Dendritic cell treated with granulocyte-macrophage colony-stimulating factor and Interleukin-4, amounts not matched to agents 40 ng/mL and 50 ng/mL, for 4 days (primary cell): ENCODE measurements around the gene MGMT.

Source experiments
- H3K27ac Mint-ChIP-seq: one replicate; pipeline ENCODE4 v1.8.0; 2022; ENCODE audit warnings: mild to moderate bottlenecking, mixed read lengths
- H3K27me3 Mint-ChIP-seq: one replicate; pipeline ENCODE4 v1.8.0; 2022; ENCODE audit warnings: mild to moderate bottlenecking, mixed read lengths
- H3K36me3 Mint-ChIP-seq: one replicate; pipeline ENCODE4 v1.8.0; 2022; ENCODE audit warnings: low read depth, mixed read lengths
- H3K4me1 Mint-ChIP-seq: one replicate; pipeline ENCODE4 v1.8.0; 2022; ENCODE audit warnings: low read depth, mixed read lengths
- H3K4me3 Mint-ChIP-seq: one replicate; pipeline ENCODE4 v1.8.0; 2022; ENCODE audit warnings: mild to moderate bottlenecking, moderate library complexity, mixed read lengths
- H3K9me3 Mint-ChIP-seq: one replicate; pipeline ENCODE4 v1.8.0; 2022; ENCODE audit warnings: mixed read lengths
- intact Hi-C: fragments of 100-400 bp; cut with micrococcal nuclease; formaldehyde crosslinking; loops from one replicate; pipeline ENCODE4 v1.15.0; 2022

Gene MGMT

DNA sequence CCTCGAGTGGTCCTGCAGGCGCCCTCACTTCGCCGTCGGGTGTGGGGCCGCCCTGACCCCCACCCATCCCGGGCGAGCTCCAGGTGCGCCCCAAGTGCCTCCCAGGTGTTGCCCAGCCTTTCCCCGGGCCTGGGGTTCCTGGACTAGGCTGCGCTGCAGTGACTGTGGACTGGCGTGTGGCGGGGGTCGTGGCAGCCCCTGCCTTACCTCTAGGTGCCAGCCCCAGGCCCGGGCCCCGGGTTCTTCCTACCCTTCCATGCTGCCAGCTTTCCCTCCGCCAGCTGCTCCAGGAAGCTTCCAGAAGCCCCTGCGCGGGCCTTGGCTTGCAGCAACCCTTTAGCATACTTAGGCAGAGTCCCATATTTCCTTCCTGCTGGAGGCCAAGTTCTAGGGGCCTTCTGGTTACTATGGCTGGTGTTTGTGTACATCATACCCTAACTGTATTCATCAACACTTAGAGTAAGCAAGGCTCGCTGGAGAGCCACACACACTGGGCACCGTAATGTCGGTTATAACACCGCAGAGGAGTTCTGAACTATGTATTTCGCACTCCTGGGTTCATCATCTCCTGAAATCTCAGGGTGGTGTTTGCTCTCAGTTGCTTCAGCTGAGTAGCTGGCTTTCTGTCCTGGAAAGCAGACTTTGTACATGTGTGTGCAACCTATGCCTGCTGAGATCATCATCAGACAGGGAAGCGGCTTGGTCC is 471 bp downstream of the MGMT start:
- peak overlapping the region; percentile 82 for H3K4me3 Mint-ChIP-seq
- H3K4me1 Mint-ChIP-seq: peaks cover 4% of the 10 kb centered on the region
- H3K9me3 Mint-ChIP-seq: no peaks in the 10 kb centered on the region
- intact Hi-C loops: loop anchor here (10.0 kb wide), 1 partner anchor 667 kb away; the partner anchor contains the start of gene GLRX3
- H3K27me3 Mint-ChIP-seq: peaks cover 10% of the 10 kb centered on the region
- peak overlapping the region; percentile 74 for H3K27ac Mint-ChIP-seq
- H3K36me3 Mint-ChIP-seq: peaks cover 6% of the 10 kb centered on the region

DNA sequence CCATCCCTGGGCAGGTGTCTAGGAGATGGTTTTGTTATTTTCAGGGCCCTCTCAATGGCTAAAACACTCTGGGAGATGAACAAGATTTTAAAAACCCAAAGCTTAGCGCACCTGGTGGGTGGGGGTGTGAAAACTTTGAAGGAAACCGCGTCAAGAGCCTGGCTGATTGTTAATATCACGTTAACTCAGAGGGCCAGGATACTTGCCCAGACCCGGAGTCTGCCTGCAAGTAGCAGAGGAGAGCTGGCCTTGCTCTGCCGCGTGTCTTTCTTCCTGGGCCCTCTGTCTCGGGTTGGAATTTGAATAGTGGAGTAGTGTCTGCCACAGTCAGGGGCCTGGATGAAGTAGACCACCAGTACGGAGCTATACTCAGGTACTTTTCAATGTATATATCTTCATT is 1.1 kb downstream of the MGMT start:
- Mint-ChIP-seq H3K4me3 (no peak overlapping the region), H3K9me3 (no peaks in the 10 kb centered on the region), H3K27me3 (peaks cover 8% of the 10 kb centered on the region), H3K4me1 (peaks cover 4% of the 10 kb centered on the region), H3K36me3 (peaks cover 6% of the 10 kb centered on the region), H3K27ac (no peak overlapping the region)
- intact Hi-C loops: loop anchor here (10.0 kb wide), 1 partner anchor 667 kb away; the partner anchor contains the start of gene GLRX3

DNA sequence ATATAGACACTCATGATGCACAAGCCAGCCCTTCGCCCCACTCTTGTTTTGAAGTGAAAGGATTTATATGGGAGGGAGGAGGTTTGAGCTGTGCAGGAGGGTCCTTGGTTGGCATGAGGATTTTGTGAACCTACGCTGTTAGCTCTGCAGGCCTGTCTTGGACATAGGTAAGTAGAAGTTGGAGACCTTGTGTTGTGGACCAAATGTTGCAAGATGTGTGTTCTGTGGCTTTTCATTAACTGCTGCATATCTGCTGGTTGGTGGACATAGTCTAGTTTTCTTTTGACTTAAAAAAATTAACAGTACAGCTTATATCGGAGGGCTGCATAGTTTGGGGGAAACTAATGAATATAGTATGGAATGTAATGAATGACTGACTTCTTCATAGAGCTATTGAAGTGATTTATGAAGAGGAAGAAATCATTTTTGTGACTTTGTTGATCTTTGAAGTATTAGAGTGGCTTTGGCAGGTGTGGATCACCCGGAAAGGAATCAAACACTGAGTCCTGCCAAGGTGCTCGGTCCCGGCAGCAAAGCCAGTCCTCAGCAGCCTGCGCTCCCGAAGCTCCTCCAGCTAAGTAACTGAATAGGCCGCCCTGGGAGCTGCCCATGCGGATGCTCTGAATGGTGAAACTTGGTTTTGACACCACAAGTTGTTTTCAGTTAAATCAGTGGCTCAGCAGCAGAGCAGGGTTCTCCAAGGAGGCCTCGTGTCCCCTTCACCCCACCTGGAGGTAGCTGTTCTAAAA is 3.2 kb downstream of the MGMT start:
- Mint-ChIP-seq H3K4me1 (peaks cover 4% of the 10 kb centered on the region), H3K27ac (no peak overlapping the region), H3K4me3 (no peak overlapping the region), H3K9me3 (no peaks in the 10 kb centered on the region), H3K36me3 (peaks cover 6% of the 10 kb centered on the region), H3K27me3 (no peaks in the 10 kb centered on the region)
- intact Hi-C loops: no loop called here

DNA sequence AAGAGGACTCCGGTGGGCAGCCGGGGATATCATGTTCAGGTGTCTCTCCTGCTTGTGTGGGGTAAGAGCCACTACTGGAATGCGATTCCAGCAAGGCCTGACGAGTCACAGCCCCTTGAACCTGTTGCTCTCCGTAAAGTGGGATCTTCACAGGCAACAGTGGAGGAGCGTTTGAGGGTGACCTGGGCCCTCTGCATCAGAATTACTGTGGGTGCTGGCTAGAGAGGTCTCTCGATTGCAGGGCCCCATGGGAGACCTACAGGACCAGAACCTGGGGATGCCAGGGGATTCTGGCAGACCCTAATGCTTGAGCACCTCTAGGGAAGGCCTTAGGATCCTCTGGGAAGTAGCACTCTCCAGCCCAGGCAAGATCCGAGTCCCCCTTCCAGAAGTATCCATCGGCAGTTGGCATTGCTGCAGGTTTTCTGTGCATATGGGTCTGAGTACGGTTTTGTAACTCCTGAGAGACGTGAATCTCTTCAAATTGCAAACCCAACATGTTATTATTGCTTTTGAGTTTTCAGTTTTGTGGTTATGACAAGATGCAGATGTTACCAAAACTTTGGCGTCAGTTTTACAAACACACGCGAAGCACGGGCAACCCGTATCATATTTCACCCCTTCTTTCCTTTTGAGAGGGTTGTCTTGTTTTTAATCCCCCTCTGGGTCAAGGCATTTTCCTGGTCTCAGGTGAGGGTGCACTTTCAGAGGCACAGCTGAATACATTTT is 4.6 kb downstream of the MGMT start:
- H3K4me3 Mint-ChIP-seq: no peak overlapping the region
- H3K9me3 Mint-ChIP-seq: no peaks in the 10 kb centered on the region
- H3K36me3 Mint-ChIP-seq: peaks cover 6% of the 10 kb centered on the region
- intact Hi-C loops: no loop called here
- peaks cover 4% of the 10 kb centered on the region for H3K4me1 Mint-ChIP-seq
- H3K27ac Mint-ChIP-seq: no peak overlapping the region
- no peaks in the 10 kb centered on the region for H3K27me3 Mint-ChIP-seq

DNA sequence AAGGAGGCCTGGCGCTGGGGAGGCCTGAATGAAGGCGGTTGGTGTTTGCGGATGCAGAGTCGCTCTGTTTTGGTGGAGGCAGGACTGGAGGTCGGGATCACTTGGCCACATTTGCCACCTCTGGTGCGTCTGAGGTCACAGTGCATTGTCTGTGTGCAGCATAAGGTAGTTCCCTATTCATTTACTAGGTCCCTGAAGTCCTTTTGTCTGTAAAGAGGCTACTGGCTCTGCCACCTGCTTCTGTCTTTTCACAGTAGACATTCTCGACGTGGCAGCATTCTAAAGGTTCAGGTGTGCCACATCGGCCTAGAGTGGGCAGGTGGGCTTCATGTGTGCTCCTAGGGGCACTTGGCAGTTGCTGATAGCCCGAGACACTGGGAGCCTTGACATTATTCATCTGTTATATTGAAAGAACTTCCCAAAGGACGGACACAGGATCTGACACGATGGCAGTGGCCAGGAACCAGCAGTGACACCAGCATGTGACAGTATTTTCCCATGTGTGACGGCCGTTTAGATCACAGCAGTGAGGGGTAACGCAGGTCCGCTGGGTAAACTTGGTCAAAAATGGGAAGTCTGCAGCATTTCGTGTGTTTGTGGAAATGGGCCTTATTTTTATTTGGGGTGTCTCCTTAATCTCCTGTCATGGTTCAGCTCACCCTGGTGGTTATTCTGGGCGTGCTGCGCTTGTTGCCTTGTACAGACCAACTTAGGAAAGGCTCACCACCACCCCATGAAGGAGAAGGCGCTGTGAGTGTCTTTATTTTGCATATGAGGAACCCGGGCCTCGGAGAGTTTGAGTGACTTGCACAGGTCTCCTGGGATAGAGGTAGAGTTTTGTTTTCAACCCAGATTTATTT is 5.9 kb downstream of the MGMT start:
- no peak overlapping the region for H3K27ac Mint-ChIP-seq
- peaks cover 6% of the 10 kb centered on the region for H3K36me3 Mint-ChIP-seq
- no peak overlapping the region for H3K4me3 Mint-ChIP-seq
- peaks cover 8% of the 10 kb centered on the region for H3K9me3 Mint-ChIP-seq
- no peaks in the 10 kb centered on the region for H3K27me3 Mint-ChIP-seq
- peaks cover 4% of the 10 kb centered on the region for H3K4me1 Mint-ChIP-seq
- intact Hi-C loops: no loop called here

DNA sequence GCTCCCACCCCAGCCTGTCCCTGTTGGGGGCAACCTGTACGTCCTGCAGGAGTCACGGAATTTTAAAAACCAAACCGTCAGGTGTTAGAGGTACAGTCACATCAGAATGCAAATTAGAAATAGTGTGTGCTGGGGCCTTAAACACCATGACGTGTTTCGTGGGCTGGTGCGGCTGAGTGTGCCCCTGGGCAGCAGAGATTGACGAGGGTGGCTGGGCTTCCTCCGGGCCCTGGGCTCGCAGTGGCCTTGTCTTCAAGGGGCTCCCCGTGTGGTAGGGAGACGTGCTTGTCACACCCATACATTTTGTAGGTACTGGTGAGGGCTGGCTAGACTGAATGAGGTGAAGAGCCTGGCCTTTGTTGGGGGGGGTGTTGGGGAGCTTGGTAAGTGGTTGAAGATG is 7.6 kb downstream of the MGMT start:
- no peaks in the 10 kb centered on the region for H3K27me3 Mint-ChIP-seq
- H3K27ac Mint-ChIP-seq: no peak overlapping the region
- H3K4me3 Mint-ChIP-seq: no peak overlapping the region
- peaks cover 6% of the 10 kb centered on the region for H3K36me3 Mint-ChIP-seq
- intact Hi-C loops: no loop called here
- H3K4me1 Mint-ChIP-seq: no peaks in the 10 kb centered on the region
- peaks cover 15% of the 10 kb centered on the region for H3K9me3 Mint-ChIP-seq

DNA sequence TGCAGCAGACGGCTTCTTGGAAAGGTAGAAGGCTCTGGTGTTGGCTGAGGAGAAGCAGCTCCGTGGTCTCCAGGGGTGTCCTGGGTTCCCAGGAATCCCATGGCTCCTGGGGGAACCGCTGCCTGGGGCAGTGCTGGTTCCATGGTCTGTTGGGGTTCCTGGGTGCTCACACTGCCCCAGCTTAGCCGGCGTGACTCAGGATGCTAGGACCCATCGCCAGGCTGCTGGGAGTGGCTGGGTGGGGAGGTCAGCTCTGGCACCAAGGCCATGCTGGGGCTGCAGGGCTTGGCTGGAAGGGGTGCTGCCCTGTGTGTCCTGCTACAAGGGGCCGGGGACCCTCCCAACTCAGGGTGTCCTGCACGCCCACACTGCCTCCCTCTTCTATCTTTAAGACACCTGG is 9.4 kb downstream of the MGMT start:
- peaks cover 11% of the 10 kb centered on the region for H3K36me3 Mint-ChIP-seq
- no peaks in the 10 kb centered on the region for H3K27me3 Mint-ChIP-seq

DNA sequence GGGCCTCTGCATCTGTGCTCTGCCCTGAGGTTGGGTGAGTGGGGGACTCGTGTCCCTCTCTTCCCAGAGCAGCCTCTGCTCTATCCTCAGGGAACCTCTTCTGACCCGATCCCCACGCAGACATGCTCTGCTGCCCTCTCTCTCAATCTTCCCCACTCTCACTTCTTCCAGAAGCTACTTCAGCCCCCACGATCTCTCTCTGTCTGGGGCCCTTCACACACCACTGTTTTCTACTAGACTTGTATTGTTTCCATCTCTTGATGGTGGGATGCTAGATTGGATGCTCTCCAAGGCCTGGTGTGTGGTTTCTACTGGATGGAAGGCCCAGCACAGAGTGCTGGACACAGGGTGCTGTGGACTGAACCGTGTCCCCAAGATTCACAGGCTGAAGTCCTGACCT is 10.0 kb downstream of the MGMT start:
- no peak overlapping the region for H3K27ac Mint-ChIP-seq
- intact Hi-C loops: no loop called here
- peaks cover 11% of the 10 kb centered on the region for H3K36me3 Mint-ChIP-seq
- H3K9me3 Mint-ChIP-seq: peaks cover 36% of the 10 kb centered on the region
- no peaks in the 10 kb centered on the region for H3K4me1 Mint-ChIP-seq
- no peak overlapping the region for H3K4me3 Mint-ChIP-seq
- no peaks in the 10 kb centered on the region for H3K27me3 Mint-ChIP-seq

More for the DNA sequence above, 9.4 kb downstream of the MGMT start:
- Mint-ChIP-seq H3K4me3 (no peak overlapping the region), H3K27ac (no peak overlapping the region), H3K4me1 (no peaks in the 10 kb centered on the region), H3K9me3 (peaks cover 30% of the 10 kb centered on the region)
- intact Hi-C loops: no loop called here

DNA sequence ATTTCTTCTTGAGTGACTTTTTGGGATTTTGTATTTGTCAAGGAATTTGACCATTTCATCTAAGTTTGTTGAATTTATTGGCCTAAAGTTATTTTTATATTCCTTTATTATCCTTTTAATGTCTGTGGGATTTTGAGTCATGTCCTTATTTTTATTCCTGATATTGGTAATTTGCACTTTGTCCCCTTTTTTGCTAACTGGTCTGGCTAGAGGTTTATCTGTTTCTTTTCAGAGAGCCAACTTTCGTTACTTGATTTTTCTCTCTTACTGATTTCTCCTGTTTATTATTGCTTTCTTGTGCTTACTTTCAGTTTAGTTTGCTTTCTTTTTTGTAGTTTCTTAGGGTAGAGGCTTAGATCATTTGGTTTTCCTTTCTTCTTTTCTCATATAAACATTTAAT is 14.6 kb downstream of the MGMT start:
- Mint-ChIP-seq H3K9me3 (peaks cover 79% of the 10 kb centered on the region), H3K4me1 (no peaks in the 10 kb centered on the region), H3K27ac (no peak overlapping the region), H3K36me3 (peaks cover 19% of the 10 kb centered on the region), H3K4me3 (no peak overlapping the region), H3K27me3 (no peaks in the 10 kb centered on the region)
- intact Hi-C loops: no loop called here

DNA sequence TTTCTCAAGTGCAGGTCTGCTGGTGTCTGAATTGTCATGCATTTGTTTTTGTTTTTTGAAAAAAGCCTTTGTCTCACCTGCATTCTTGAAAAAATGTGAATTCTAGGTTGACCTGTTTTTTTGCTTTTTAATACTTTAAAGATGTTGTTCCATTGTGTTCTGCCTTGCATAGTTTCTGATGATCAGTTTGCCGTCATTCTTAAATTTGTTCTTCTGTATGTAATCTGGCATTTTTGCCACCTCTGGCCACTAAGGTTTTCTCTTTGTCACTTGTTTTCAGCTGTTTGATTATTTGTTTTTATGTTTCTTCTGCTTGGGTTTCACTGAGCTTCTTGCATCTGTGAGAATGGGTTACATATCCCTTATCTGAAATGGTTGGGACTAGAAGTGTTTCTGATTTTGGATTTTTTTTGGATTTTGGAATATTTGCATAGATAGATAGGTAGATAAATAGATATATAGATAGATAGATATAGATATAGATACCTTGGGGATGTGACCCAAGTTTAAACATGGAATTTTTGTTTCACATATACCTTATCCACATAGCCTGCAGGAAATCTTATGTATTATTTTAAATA is 16.5 kb downstream of the MGMT start:
- Mint-ChIP-seq H3K4me1 (no peaks in the 10 kb centered on the region), H3K9me3 (peaks cover 89% of the 10 kb centered on the region), H3K36me3 (peaks cover 13% of the 10 kb centered on the region), H3K27me3 (no peaks in the 10 kb centered on the region), H3K27ac (no peak overlapping the region), H3K4me3 (no peak overlapping the region)
- intact Hi-C loops: no loop called here

DNA sequence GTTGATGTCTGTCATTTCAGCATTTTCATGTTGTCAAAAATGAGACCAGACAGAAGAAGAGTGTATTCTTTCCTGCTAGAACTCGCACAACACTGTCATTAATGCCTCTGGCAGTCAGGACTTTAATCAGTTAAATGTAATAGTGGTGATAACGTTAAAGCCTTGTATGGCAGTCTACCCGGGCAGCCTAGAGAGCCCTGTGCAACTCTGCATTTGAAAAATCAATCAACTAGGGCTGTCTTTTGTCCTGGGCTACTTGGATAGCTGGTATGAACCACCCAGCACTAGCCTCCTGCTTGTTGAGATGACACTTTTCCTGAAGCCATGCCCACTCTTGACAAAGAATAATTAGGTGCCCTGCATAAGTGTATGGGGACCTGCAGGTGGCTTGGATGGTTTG is 19.8 kb downstream of the MGMT start:
- H3K4me3 Mint-ChIP-seq: no peak overlapping the region
- H3K27ac Mint-ChIP-seq: no peak overlapping the region
- no peaks in the 10 kb centered on the region for H3K4me1 Mint-ChIP-seq
- H3K27me3 Mint-ChIP-seq: no peaks in the 10 kb centered on the region
- H3K9me3 Mint-ChIP-seq: peaks cover 96% of the 10 kb centered on the region
- intact Hi-C loops: no loop called here
- H3K36me3 Mint-ChIP-seq: peaks cover 15% of the 10 kb centered on the region

DNA sequence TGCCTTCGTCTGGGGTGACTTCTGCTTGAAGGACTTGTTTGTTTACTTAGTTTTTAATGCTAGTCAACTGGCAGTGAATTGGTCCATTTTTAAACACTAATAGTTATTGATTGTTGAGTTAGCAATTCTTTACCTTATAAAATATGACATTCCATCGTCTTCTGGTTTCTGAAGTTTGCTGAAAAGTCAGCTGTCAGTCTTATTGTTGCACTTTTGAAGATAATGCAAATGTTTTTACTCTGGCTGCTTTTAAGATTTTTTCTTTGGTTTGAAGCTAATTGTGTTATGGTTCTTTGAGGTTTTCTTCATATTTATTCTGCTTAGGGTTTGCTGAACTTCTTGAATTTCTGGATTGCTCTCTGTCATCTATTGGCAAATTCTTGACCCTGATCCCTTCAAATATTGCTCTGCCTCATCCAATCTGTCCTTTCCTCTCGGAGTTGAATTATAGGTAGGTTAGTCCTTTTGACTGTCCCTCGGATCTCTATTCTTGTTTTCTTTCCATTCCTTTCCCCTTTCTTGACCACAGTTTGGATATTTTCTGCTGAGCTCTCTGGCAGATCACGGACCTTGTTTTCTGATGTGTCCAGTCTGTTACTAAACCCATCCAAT is 24.2 kb downstream of the MGMT start:
- H3K27me3 Mint-ChIP-seq: no peaks in the 10 kb centered on the region
- intact Hi-C loops: no loop called here
- H3K4me1 Mint-ChIP-seq: no peaks in the 10 kb centered on the region
- peaks cover 13% of the 10 kb centered on the region for H3K36me3 Mint-ChIP-seq
- no peak overlapping the region for H3K4me3 Mint-ChIP-seq
- H3K27ac Mint-ChIP-seq: no peak overlapping the region
- peaks cover 94% of the 10 kb centered on the region for H3K9me3 Mint-ChIP-seq

DNA sequence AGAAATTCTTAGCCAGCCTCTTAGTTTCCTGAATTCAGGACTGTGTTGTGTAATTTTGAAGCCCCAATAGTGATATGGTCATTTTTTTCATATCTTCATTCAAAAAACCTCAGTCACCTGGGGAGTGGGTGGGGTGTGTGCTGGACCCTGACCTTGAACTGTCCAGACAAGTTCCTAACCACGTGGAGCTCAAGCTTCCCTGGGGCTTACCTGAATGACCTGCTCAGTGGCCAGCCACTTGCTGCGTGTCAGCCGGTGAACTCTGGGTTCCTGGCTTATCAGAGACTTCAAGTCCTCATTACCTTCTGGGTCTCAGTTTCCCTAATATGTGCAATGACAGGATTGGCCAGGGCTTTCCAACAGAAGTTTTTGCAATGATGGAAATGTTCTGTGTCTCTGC is 27.1 kb downstream of the MGMT start:
- peaks cover 88% of the 10 kb centered on the region for H3K9me3 Mint-ChIP-seq
- H3K27me3 Mint-ChIP-seq: no peaks in the 10 kb centered on the region
- peaks cover 36% of the 10 kb centered on the region for H3K36me3 Mint-ChIP-seq
- H3K4me1 Mint-ChIP-seq: peaks cover 9% of the 10 kb centered on the region
- no peak overlapping the region for H3K27ac Mint-ChIP-seq
- no peak overlapping the region for H3K4me3 Mint-ChIP-seq
- intact Hi-C loops: no loop called here
